Stimulated activated CD8-positive, alpha-beta memory T cell treated with anti-CD3 and anti-CD28 coated beads, Interleukin-15, amount 100 ng/mL, for 4 hours (primary cell): ENCODE data around the gene POLE.

Experiments
- DNase-seq, 2 donors: peaks; one replicate each; pipeline ENCODE4 v3.0.0-alpha.2; 2020; ENCODE audit warnings: low read depth in 2 of 2

The POLE gene

DNA sequence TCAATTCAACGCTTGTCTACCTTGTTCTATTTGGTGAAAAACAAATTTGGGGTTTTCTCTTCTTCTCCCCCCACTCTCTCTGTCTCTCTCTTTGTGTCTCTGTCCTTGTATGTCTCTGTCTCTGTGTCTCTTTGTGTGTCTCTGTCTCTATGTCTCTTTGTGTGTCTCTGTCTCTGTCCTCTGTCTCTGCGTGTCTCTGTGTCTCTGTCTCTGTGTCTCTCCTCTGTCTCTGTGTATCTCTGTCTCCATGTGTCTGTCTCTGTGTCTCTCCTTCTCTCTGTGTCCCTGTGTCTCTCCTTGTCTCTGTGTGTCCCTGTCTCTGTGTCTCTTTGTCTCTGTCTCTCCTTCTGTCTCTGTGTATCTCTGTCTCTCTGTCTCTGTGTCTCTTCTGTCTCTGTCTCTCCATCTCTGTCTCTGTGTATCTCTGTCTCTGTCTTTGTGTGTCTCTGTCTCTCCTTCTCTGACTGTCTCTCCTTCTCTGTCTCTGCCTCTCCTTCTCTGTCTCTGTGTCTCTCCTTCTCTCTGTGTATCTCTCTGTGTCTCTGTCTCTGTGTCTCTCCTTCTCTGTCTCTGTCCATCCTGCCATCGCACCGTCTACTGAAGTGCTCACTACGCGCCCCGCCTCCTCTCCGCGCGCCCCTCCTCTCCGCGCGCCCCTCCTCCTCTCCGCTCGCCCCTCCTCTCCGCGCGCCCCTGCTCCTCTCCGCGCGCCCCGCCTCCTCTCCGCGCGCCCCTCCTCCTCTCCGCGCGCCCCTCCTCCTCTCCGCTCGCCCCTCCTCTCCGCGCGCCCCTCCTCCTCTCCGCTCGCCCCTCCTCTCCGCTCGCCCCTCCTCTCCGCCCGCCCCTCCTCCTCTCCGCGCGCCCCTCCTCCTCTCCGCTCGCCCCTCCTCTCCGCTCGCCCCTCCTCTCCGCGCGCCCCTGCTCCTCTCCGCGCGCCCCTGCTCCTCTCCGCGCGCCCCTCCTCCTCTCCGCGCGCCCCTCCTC, 89.5 kb downstream of the POLE start:
- DNase-seq, result no peak

DNA sequence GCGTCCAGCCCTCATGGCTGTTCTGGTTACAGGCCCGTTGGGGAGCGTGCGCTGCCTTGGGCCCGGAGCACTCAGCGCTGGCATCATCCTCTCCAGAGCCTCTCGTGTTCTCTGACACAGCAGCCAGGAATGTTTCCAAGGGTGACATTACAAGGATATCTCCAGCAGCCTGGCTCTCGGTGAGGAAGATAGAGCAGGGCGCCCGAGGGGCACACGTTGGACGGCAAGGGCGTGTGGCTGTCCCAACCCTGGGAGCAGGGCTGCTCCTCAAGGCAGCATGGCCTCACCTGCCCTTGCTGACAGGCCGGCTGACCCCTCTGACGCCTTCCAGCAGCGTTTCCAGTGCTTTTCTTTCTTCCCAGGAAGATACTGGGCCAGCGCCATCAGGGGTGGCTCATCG, 91.1 kb downstream of the POLE start:
- DNase-seq, result no peak

DNA sequence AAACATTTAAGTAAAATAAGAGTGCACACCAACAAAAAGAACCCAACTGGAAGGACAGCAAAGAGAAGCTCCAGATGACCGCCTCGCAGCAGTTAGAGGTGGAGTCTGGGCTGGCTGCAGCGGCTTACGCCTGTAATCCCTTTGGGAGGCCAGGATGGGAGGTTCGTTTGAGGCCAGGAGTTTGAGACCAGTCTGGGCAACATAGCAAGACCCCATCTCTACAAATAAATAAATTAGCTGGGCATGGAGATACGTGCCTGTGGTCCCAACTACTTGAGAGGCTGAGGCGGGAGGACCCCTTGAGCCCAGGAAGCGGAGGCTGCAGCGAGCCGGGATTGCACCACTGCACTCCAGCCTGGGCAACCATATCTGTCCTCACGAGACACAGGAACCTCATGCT, 92.0 kb downstream of the POLE start:
- no peak for DNase-seq

DNA sequence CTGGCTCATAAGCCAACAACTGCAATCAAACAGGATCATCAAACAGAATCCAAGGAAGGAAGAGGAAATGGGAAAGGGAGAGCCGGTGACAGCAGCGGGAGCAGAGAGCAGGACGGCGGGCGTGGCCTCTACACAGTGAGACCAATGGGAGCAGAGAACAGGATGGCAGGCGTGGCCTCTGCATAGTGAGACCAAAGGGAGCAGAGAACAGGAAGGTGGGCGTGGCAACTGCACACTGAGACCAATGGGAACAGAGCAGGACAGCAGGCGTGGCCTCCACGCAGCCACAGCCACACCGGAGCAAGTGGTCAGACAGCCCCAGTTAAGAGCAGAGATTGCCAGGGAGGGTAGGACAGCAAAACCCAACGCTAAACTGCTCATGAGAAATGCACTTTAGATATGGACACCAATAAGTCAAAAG, 93.2 kb downstream of the POLE start:
- no peak for DNase-seq

DNA sequence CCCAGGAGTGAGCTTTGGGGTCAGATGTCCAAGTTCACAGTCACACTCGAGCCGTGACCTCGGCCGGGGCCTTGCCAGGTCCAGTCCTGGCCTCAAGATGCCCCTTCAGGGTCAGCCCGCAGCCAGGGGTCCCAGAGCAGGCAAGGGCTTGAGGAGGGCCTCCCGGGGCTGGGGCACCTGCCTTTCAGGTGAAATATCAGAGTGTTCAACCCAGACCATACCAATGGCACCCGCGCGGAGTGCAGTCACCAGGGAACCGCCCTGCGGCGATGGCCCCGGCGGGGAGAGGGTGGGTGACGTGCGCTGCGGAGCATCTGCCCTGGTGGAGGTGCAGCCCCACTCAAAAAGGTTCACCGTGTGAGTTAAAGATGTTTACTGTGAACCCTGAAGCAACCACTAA, 93.6 kb downstream of the POLE start:
- DNase-seq, result no peak

DNA sequence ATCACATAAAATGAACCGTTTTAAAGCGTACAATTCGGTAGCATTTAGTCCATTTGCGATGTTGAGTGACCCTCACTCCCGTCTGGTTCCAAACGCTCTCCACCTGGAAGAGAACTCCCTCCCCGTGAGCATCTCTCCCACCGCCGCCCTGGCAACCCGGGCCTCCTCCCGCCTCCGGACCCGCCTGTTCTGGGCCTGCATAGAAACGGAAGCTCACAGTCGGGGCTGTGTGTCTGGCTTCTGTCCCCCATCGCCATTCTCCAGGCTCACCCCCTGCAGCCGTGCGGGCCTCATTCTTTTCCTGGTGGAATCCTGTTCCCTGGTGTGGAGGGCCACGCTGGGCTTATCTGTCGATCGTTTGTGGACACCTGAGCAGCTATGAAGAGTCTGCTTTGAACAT, 94.1 kb downstream of the POLE start:
- DNase-seq, result no peak

DNA sequence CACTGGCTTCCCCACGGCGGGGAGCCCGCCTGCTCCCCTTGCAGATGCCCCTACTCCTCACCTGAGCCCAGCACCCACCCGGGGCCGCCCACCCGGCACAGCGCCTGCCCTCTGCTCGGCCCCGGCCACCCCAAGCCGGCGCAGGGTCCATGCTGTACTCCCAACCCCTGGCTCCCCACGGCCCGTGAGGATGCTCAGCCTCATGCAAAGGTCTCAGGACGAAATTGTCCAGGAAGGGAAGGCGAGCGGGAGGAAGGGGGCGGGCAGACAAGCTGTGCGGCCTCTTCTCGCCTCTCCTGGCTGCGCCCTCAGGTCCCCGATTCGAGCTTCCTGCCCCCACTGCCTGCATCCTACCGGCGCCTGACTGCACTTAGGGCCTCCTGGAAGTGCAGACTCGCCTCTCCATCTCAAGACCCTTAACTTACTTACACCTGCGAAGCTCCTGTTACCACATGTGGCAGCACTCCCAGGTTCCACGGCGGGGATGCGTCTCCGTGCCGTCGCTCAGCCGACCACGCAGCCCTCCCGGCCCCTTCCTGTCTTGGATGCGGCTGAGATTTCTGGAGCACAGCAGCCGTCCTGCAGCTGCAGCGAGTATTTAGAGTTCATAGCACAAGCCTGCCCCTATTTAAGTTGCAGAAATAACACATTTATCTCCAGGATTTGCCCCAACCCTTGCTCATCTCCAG, 94.7 kb downstream of the POLE start:
- no peak for DNase-seq

DNA sequence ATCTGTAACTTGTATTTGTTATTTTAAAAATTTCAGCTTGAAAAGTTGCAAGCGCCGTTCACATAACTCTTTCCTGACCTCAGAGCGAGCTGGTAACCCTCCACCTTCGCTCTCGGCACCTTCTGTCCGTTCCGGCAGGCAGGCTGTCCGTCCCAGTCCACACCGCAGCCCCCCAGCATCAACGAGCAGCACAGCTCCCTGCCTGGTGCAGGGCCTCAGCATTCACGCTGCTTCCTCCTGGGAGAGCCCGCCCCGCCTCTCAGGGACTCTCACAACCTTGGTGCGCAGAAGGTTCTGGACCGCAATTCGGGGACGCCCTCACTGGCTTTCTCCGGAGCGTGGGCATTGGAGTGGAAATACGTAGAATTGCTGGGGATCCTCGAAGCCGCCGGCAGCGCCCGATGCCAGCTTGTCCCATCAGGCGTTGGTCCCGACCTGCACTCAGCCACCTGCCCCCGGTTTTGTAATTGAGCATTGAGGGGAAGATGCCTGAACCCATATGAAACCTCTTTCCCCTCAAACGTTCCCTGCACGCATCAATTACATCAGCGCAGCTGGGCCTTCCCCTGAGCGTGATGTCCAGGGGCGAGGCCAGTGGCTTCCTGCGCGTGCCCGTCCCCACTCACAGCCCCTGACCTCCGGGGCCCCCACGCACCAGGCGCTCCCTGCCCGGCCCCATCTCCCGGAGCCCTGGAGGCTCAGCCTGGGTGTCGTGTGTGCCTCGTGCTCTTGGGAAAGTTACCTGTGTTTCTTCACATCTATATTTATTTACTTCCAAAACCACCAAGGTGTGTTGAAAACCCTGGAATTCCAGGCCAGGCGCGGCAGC, 95.8 kb downstream of the POLE start:
- no peak for DNase-seq

DNA sequence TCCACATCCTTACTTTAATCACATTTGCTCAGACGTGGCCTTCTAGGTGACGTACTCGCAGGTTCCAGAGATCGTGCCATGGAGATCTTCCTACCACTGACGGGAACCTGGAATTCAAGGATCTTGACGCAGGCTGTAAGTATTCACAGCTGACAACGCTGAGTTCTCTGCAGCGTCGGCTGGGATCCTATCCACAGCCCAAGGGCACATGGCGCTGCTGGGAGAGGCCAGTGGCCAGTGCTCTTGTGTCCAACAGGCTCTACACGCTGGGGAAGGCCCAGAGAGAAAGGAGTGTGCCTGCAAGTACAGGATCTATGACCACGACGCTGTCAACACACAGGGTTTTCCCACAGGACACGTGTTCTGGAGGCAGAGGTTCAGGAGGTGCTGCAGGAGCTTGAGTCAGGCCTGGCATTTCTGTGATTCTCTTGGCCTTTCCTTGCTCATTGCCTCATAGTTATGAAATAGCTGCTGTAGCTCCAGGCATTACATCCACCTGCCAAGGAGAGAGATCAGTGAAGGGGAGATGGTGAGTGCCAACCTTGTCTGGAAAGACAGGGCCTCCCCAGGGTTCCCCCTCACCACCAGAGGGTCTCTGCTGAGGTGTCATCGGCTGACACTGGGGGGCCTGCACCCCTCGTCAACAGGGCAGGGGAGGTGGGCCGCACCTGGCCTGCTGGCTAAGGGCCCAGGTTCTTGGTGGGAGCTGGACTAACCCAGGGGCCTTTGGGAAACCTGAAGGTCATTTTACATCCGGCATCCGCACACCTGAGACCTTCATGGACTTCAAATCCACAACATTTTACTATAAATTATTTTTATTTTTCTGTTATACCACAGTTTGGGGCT, 98.1 kb downstream of the POLE start:
- no peak for DNase-seq

DNA sequence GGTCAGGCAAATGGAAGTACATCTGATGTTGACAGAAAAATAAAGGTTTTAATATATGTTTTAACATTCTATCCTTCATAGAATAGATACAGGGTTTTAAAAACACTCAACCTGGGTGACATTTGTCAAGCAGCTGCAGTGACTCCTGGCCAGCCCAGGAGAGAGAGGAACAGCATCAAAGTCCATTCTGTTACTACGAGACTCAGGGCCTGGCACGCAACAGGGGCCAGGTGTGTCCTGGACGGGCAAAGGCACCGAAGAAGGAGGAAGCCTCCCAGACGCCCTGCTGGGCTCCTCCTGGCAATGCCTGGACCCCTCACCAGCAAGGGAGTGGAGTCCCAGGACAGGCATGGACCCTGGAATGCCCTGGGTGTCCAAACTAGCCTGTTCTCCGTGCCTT, 98.8 kb downstream of the POLE start:
- no peak for DNase-seq

DNA sequence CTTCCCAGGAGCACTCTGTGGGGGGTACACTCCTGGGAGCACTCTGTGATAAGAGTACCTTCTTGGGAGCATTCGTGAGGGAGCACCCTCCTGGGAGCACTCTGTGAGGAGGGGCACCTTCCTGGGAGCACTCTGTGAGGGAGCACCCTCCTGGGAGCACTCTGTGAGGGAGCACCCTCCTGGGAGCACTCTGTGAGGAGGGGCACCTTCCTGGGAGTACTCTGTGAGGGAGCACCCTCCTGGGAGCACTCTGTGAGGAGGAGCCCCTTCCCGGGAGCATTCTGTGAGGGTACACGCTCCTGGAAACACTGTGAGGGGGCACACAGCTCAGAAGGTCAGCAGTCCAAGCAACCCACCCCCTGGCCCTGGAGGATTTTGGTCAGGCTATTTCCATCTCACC, 99.4 kb downstream of the POLE start:
- no peak for DNase-seq

DNA sequence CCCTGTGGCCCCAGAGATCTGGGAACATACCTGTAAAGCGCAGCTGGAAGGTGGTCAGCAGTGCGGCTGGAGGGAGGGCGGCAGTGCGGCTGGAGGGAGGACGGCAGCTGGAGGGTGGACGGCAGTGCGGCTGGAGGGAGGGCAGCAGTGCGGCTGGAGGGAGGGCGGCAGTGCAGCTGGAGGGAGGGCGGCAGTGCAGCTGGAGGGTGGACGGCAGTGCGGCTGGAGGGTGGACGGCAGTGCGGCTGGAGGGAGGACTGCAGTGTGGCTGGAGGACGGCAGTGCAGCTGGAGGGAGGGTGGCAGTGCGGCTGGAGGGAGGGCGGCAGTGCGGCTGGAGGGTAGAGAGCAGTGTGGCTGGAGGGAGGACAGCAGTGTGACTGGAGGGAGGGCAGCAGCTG, 100.2 kb downstream of the POLE start:
- no peak for DNase-seq

DNA sequence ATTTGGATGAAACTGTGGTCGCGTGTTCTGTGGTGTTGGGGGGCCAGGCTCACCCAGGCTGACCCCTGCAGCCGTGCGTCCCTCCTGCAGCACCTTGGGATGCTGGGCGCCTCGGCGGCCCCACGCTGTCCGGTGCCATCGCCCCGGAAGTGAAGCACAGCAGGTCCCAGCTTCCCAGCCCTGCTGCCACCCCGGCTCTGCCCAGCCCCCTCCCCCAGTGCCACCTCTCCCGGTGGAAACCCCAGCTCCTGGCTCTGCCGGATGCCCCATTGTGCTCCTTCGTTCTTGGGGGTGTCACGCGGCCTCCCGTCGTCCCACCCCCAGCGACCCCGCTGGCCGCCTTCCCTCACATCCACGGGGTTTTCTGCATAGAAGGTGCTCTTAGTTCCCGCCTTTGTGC, 102.0 kb downstream of the POLE start:
- no peak for DNase-seq

DNA sequence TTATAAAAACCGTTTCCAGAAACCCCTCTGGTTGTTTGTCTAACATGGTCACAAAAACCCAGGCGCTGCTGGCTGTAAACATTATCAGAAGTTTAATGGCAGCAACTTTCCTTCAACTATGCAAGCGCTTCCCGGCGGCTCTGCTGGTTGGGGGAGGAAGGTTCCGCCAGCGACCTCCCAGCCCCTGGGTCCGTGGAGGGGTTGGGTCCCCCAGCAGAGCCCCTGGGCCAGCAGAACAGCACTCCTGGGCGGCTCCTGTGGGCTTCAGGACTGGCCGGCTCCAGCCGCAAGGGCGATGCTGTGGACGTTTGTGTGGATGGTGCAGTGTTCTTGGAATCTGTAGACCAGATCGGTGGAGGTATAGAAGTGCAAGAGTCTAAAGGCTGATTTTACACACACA, 102.7 kb downstream of the POLE start:
- no peak for DNase-seq

DNA sequence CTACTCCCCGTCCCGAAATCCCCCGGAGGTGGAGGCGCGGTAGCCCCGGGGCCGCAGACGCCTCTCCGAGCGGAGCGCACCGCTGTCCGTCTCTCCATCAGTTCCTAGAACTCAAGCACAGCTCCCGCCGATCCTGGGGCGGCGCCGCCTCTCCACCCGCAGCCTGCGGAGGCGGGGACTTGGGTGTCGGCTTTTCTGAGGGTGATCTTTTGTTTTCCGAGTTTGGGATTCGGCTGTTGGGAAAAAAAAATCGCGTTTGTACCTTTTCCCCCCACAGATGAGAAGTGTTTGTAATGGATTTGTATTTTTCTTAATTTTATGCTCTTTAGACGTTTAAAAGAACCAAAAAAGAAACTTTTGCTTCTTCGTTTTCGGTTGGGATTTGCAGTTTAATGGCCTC, 103.4 kb downstream of the POLE start:
- no peak for DNase-seq

DNA sequence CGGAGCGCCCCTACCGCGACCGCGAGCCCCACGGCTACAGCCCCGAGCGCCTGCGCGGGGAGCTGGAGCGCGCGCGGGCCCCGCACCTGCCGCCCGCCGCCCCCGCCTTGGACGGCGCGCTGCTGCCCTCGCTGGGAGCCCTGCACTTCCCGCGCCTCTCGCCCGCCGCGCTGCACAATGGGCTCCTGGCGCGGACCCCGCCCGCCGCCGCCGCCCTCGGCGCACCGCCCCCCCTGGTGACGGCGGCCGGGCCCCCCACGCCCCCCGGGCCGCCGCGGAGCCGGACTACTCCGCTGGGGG, 103.8 kb downstream of the POLE start:
- DNase-seq, result no peak

DNA sequence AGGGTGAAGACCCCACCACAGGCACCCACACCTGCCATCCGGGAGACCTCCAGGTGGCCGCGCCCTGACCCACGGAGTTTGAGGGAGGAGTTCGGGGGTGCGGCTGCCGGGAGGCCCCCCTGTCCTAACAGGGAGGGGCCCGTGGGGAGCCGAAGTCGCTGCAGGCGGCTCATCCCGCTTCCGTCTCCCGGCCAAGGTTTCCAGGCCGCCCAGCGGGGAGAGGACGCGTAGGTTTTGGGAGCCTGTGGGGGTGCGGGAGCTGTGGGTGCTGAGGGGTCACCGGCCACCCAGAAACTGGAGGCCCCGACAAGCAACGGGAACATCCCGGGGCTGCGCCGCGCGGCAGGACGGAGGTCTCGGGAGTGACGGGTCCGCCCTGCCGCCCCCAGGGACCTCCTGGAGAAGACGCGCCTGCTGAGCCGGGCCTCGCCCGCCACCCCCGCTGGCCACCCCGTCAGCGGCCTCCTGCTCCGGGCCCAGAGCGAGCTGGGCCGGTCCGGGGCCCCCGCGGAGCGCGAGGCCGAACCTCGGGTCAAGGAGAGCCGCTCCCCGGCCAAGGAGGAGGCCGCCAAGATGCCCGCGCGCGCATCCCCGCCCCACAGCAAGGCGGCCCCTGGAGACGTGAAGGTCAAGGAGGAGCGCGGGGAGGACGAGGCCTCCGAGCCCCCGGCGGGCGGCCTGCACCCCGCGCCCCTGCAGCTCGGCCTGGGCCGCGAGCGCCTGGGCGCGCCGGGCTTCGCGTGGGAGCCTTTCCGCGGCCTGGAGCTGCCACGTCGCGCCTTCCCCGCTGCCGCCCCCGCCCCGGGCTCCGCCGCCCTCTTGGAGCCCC, 104.3 kb downstream of the POLE start:
- DNase-seq, result no peak

DNA sequence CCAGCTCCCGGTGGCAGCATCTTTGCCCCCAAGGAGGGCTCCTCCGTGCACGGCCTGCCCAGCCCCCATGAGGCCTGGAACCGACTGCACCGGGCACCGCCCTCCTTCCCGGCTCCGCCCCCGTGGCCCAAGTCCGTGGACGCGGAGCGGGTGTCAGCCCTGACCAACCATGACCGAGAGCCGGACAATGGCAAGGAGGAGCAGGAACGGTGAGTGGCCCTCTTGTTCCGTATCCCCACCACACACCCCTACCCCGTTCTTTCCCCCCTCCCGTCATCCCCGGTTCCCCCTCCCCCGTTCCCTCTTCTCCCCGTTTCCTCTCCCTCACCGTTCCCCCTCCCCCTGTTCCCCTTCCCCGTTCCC, 105.1 kb downstream of the POLE start:
- DNase-seq, result no peak

DNA sequence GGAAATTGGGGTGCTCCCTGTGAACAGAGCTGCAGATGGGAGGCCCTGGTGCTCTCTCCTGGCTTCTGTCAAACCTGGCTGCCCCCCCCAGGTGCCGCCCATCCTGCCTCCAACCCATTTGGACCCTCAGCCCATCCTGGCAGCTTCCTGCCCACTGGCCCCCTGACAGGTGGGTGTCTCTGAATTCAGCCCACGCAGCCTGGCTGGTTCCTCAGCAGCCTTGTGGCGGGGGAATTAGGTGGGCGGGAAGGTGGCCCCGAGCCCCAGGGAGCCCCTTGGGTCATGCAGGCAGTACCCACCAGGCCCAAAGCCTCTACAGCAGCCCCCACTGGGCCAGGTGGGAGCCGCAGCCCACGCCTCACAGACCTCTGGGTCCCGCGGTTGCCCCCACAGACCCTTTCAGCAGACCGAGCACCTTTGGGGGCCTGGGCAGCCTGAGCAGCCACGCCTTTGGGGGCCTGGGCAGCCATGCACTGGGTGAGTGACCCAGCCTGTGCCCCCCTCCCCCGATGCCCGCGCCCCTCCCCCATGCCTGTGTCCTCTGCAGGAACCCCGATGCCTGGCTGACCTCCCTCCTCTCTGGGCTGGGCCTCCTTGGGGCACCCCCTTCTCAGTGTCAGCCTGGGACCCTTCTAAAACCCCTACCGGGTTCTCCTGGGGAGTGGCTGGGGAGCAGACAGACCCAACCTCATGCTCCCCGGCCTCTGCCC, 105.6 kb downstream of the POLE start:
- no peak for DNase-seq

DNA sequence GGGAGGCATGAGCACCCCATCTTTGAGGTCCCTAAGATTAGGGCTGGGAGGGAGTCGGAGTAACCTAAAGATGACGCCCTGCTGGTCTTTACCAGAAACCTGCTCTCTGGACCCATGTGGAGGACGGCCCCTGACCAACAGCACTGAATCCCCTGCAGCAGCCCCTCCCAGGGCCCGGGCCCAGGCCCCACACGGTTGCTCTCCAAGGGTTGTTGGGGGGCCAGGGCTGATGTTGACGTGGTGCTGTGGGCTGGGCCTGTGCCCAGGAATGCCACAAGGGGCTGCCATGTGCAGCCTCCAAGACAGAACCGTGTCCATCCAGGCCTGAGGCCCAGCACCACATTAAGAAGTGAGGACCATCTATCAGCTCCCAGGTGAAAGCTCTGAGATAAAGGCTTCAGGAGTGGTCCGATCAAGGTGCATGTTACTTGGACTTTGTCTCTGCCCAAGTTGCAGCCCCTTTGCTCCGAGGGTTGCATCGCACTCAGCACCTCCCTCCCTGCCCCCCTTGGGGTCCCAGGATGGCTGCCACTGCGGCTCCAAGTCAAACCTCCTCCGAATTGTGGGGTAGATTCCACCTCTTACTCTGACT, 106.3 kb downstream of the POLE start:
- no peak for DNase-seq
